MM.1S (cell line): ENCODE results near the gene SGSM1.
A peak's percentile ranks its signal among the peaks of the same experiment; 100 is the strongest.

ENCODE experiments used
- DNase-seq: peaks from one replicate; pipeline ENCODE4 v3.0.0-alpha.2; 2015
- H2AFZ ChIP-seq: fragments of 300-600 bp; sonication (generic); 2 replicates; pipeline ENCODE4 v1.6.0; 2016; ENCODE audit warnings: antibody characterized with exemption, low read length
- H3F3A ChIP-seq: fragments of 300-600 bp; sonication (generic); 2 replicates; pipeline ENCODE4 v1.6.1; 2016; ENCODE audit warnings: mild to moderate bottlenecking, antibody characterized with exemption, low read length, moderate library complexity, mixed read lengths; ENCODE audit not compliant: insufficient read depth
- H3K27ac ChIP-seq: fragments of 300-600 bp; sonication (generic); 2 replicates; pipeline ENCODE4 v1.5.1; 2016; ENCODE audit warnings: mild to moderate bottlenecking, low read length
- H3K27me3 ChIP-seq: fragments of 300-600 bp; sonication (generic); replicated peaks from 2 replicates; pipeline ENCODE4 v1.6.0; 2016; ENCODE audit warnings: low read length; ENCODE audit not compliant: insufficient read depth
- H3K36me3 ChIP-seq: fragments of 300-600 bp; sonication (generic); replicated peaks from 2 replicates; pipeline ENCODE4 v1.6.1; 2016; ENCODE audit warnings: mild to moderate bottlenecking, low read length, mixed read lengths; ENCODE audit not compliant: insufficient read depth
- H3K4me1 ChIP-seq: fragments of 300-600 bp; sonication (generic); 2 replicates; pipeline ENCODE4 v1.6.1; 2016; ENCODE audit warnings: low read length, mixed read lengths
- H3K4me2 ChIP-seq: fragments of 300-600 bp; sonication (generic); 2 replicates; pipeline ENCODE4 v1.6.0; 2016; ENCODE audit warnings: low read depth, low read length
- H3K4me3 ChIP-seq: fragments of 300-600 bp; sonication (generic); 2 replicates; pipeline ENCODE4 v1.5.1; 2016; ENCODE audit warnings: low read length, mixed read lengths
- H3K79me2 ChIP-seq: fragments of 300-600 bp; sonication (generic); 2 replicates; pipeline ENCODE4 v1.6.1; 2016; ENCODE audit warnings: mixed run types, low read length, mixed read lengths
- H3K9ac ChIP-seq: fragments of 300-600 bp; sonication (generic); 2 replicates; pipeline ENCODE4 v1.6.1; 2016; ENCODE audit warnings: low read length, mixed read lengths
- H3K9me2 ChIP-seq: fragments of 300-600 bp; sonication (generic); replicated peaks from 2 replicates; pipeline ENCODE4 v1.6.1; 2016; ENCODE audit warnings: mild to moderate bottlenecking, low read length, mixed read lengths; ENCODE audit not compliant: insufficient read depth
- H3K9me3 ChIP-seq: fragments of 300-600 bp; sonication (generic); replicated peaks from 2 replicates; pipeline ENCODE4 v1.6.1; 2016; ENCODE audit warnings: mild to moderate bottlenecking, low read length, mixed read lengths; ENCODE audit not compliant: insufficient read depth
- H4K20me1 ChIP-seq: fragments of 300-600 bp; sonication (generic); 2 replicates; pipeline ENCODE4 v1.6.1; 2016; ENCODE audit warnings: mild to moderate bottlenecking, low read length, moderate library complexity, mixed read lengths; ENCODE audit not compliant: insufficient read depth
- CTCF ChIP-seq: fragments of 300-600 bp; sonication (generic); IDR thresholded peaks from 2 replicates; pipeline ENCODE4 v1.5.1; 2016; ENCODE audit warnings: antibody characterized with exemption, low read length, mixed read lengths
- EZH2 ChIP-seq: fragments of 300-600 bp; sonication (generic); optimal IDR thresholded peaks from 2 replicates; pipeline ENCODE3; 2017; ENCODE audit warnings: low read depth, mild to moderate bottlenecking, antibody characterized with exemption, low read length, mixed read lengths
- EZH2phosphoT487 ChIP-seq: fragments of 300-600 bp; sonication (generic); IDR thresholded peaks from 2 replicates; pipeline ENCODE4 v1.6.1; 2018; ENCODE audit warnings: antibody characterized with exemption, low read length

SGSM1 gene

GRCh38 chr22:24893341-24894070, 87.5 kb downstream of the SGSM1 start:
- no peak overlapping the region for H2AFZ ChIP-seq

GRCh38 chr22:24894220-24894975, 88.4 kb downstream of the SGSM1 start:
- Histone ChIP-seq H3K27ac (peak overlapping the region; percentile 64), H3K4me1 (0 out of 2 replicates have a peak, but pooled peaks cover 11% of the 10 kb centered on the region), H3F3A (no peaks in the 10 kb centered on the region), H3K9me3 (no peaks in the 10 kb centered on the region), H3K4me2 (peak overlapping the region; percentile 30; the same call in 1 of the 2 replicates), H3K79me2 (no peaks in the 10 kb centered on the region), H3K9ac (no peak overlapping the region), H3K4me3 (no peak overlapping the region), H3K9me2 (no peaks in the 10 kb centered on the region), H3K27me3 (peaks cover 37% of the 10 kb centered on the region), H2AFZ (no peak overlapping the region), H4K20me1 (no peaks in the 10 kb centered on the region), H3K36me3 (no peaks in the 10 kb centered on the region)
- TF ChIP-seq EZH2phosphoT487 (no peak), EZH2 (no peak), CTCF (no peak)
- peak; percentile 83 for DNase-seq

More at GRCh38 chr22:24893341-24894070, 87.5 kb downstream of the SGSM1 start:
- Histone ChIP-seq H3K4me3 (no peak overlapping the region), H3K9me3 (no peaks in the 10 kb centered on the region), H3K27me3 (peaks cover 31% of the 10 kb centered on the region), H3K4me1 (0 out of 2 replicates have a peak, but pooled peaks cover 11% of the 10 kb centered on the region), H3K9me2 (no peaks in the 10 kb centered on the region), H3K36me3 (no peaks in the 10 kb centered on the region), H3K9ac (no peak overlapping the region), H4K20me1 (no peaks in the 10 kb centered on the region), H3K79me2 (no peaks in the 10 kb centered on the region), H3F3A (no peaks in the 10 kb centered on the region), H3K4me2 (no peak overlapping the region), H3K27ac (no peak overlapping the region)
- no peak for TF ChIP-seq EZH2phosphoT487
- no peak for TF ChIP-seq EZH2
- no peak for TF ChIP-seq CTCF
- DNase-seq, result no peak

- H3K4me1 ChIP-seq, result 0 out of 2 replicates have a peak, but pooled peaks cover 11% of the 10 kb centered on the region
- H3K36me3 ChIP-seq, result no peaks in the 10 kb centered on the region
- no peaks in the 10 kb centered on the region for H3K9me3 ChIP-seq
- no peaks in the 10 kb centered on the region for H3K9me2 ChIP-seq
- H3K4me2 ChIP-seq, result peak overlapping the region; percentile 30; the same call in 1 of the 2 replicates
- peaks cover 41% of the 10 kb centered on the region for H3K27me3 ChIP-seq
- no peak overlapping the region for H3K4me3 ChIP-seq
- H3K79me2 ChIP-seq, result no peaks in the 10 kb centered on the region
- H3K9ac ChIP-seq, result no peak overlapping the region
- TF ChIP-seq EZH2phosphoT487 (no peak), EZH2 (no peak), CTCF (no peak)
- DNase-seq, result peak; percentile 31
- no peaks in the 10 kb centered on the region for H3F3A ChIP-seq
- H4K20me1 ChIP-seq, result no peaks in the 10 kb centered on the region
- H3K27ac ChIP-seq, result peak overlapping the region; percentile 64
- no peak overlapping the region for H2AFZ ChIP-seq
Measured at GRCh38 chr22:24894998-24895397, 89.0 kb downstream of the SGSM1 start.
